ENCODE data around the gene UPF1.

The UPF1 gene

DNA sequence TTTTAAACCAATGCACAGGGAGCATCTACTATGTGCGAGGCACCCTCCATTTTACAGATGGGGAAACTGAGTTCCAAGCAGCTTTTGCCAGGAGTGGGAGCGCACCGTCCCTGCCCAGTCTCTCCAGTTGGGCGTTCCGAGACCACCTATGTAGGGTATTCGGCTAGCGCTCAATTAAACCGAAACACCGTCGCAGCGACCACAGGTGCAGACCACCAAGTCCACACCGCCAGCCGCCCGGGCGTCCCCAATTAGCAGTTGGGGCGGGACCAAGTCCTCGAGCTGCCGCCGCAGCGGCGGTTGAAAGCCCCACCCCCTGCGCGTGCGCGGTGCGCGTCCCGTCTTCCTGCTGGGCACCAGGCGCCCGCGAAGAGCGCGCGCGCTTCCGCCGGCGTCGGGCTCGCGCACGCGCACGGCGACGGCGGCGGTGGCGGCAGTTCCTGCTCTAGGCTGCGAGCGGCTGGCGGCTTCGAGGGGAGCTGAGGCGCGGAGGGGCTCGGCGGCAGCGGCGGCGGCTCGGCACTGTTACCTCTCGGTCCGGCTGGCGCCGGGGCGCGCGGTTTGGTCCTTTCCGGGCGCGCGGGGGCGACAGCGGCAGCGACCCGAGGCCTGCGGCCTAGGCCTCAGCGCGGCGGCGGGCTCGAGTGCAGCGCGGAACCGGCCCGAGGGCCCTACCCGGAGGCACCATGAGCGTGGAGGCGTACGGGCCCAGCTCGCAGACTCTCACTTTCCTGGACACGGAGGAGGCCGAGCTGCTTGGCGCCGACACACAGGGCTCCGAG is at the start of gene UPF1:
TSS of gene UPF1 (plus strand) at position 436 of the 782 bp plus-strand sequence. CDS start at position 687, 251 bp downstream.
- peak; percentile 92 to 93 for DNase-seq

DNA sequence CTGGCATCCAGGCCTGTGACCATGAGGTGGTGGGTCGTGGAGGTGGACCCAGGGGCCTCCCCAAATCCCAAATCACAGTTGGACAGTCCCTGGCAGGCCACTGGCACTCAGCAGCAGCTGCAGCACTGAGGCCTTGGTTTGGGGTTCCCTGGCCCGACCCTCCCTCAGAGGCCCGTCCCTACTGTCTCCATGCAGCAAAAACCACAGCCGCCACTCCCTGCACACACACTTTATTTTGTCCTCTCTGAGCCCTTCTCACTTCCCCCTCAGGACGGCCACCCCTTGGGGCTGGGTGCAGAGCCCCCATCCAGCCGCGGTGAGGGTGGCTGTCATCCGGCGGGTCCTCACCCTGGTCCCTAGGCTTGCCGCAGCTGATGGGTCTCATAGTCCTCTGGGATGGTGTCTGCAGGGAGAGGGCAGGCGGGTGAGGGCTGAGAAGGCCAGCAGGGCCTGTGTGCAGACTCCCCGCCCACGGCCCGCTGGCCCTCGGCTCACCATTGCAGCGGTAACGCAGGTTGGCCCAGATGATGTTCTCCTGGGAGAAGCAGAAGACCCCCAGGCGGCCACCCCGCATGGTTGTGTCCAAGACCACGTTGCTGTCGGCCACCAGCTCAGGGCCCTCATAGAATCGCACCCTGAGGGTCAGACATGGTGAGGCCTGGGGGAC is 49.1 kb upstream of the UPF1 start:
- no peak for DNase-seq

DNA sequence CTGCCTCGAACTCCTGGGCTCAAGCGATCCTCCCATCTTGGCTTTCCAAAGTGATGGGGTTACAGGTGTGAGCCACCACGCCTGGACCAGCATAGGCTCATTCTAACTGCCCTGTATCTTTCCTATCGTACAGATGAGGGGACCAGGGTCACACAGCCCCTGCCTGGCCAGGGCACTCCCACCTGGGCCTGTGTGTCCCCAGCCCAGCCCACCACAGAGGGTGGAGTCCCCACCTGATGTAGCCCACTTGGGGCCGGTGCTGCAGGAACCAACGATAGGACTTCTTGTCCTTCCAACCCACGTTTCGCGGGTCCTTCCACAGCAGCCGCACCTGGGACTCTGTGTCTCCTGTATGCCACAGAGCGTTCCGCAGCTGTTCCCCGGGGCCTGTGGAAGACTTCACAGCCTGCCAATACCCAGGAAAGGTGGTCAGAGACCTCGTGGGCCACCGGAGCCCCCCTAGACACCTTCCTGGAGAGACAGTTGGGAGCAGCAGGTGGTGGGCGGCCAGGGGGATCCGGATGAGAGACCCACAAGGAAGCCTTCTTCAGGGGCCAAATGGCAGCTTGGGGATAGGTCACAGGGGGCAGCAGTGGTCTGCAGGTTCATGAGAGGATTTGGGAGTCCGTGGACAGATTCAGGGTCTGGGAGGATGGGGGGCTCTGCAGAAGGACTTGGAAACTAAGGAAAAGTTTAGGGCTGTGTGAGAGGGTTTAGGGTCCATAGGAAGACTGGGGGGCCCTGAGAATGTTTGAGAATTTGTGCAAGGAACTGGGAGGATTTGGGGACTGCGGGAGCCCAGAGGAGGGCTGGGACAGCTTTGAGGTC is 47.6 kb upstream of the UPF1 start:
- DNase-seq = no peak

DNA sequence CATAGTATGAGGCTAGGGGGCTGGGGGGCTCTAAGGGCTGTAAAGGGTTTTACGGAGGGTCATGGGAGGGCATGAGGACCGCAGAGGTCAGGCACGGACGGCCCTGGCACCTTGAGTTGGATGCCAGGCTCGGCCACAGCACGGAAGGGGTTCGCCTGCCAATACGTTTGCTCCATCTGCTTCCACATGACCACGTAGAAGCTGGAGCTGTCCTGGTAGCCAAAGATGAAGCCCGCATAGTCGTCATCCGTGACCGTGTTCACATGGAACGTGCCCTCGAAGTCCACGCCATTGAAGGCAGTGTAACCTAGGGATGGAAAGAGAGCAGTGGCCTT is 47.0 kb upstream of the UPF1 start:
- DNase-seq = no peak

DNA sequence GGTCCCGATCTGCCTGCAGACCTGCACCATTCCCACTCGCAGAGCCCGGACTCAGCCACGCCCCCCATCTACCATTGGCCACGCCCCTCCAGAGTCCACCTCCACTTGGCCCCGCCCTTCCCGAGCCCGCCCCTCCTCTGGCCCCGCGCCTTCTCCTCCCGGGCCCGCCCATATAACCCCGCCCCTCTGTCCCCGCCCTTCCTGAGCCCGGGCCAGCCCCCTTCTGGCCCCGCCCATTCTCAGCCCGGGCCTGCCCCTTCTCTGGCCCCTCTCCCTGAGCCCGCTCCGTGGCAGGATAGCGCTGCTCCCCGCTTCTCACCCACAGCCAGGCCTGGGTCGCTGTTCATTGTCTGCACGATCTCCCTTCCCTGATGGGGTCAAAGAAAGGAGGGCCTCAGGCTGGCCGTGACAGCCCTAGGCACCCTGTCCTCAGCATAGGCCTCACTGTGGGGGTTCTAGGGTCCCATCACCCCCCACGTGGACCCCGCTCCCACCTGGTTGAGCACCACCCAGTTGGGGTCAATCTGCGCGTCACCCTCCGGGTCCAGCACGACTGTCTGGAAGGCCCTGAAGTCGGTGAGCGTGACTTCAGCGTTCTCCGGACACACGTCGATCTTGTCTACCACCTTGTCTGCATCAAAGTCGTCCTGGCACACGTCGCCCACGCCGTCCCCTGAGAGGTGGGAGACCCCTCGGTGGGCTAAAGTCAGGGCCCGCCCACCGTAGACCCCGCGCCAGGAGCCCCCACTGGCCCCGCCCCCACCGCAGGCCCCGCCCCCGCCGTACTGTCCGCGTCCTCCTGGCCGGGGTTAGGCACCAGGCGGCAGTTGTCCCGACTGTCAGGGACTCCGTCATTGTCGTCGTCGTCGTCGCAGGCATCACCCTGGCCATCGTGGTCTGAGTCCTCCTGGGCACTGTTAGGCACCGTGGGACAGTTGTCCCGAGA is 46.3 kb upstream of the UPF1 start:
- peak; percentile 70 to 72 for DNase-seq

DNA sequence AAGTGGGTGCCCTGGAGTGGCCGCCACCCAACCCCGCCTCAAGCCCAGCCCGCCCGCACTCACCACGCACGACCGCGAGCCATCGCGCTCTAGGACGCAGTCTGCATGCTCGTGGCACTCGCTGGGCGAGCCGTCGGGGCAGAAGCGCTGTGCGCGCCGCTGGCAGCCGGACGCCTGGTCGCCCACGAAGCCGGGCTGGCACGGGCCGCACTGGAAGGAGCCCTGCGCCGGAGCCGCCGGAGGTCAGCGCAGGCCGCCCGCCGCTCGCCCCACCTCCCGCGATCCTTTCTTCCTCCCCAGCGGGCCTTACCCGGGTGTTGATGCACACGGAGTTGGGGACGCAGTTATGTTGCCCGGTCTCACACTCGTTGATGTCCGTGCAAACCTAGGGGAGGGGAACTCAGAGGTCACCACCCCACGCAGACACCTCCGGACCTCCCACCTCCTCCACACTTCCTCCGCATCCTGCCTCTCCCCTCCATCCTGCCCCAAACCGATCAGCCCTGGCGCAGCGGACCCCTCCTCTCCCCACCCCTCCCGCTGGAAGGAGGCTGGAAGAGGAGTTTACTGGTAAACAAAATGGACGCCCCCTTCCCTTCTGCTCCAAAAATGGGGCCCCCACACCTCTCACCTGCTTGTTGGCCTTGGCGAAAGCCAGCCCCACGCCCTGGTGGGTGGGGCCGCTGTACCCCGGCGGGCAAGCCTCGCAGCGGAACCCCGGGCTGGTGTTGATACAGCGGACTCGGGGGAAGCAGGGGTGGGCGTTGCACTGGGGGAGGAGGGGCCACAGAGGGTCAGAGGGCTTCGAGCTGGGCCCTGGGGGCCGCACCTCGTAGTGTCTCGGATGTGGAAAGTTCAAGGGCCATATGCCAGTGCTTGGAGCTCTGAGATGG is 43.0 kb upstream of the UPF1 start:
- no peak for DNase-seq

DNA sequence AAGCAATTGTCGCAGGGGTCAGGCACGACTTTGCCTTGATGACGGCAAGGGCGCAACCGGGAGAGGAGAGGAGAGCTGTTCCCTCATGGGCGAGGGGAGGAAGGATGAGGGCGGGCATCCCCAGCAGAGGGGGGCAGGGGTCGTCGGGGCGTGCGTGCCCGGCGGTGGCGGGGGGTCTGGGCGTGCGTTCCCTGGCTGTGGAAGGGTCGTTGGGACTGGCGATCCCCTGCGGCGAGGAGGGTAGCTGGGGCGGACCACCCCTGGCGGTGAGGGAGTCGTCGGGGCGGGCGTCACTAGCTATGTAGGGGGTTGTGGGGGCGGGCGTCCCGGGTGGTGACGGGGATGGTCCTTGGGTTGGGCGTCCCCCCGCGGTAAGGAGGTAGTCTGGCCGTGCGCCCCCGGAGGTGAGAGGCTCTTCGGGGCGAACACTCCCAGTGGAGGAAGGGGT is 42.3 kb upstream of the UPF1 start:
- no peak for DNase-seq

DNA sequence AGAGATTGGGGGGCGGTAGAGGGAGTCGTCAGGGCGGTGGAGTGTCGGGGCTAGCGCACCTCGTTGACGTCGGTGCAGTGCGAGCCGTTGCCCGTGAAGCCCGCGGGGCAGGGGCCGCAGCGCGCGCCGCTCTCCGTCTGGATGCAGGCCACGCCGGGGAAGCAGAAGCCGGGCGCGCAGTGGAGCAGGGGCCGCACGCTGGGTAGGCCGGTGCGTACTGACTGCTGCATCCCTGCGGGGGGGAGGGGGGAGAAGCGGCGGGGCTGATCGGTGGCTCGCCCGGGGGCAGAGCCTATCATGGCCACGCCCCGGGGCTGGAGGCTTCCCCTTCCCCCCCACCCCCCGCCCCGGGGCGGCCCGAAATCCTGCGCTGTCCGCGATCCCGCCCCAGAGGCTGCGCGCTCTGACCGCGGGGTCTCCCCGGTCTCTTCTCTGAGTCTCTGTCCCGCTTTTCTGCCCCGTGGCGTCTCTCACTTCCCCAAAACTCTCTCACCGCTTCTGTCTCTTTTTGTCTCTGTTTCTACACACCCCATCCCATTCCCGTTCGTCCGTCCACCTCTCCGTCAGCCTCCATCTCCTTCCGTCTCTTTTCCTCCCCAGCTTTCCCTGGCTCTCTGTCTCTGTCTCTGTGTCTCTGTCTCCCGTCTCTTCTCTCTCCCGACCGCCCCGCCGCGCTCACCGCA is 41.7 kb upstream of the UPF1 start:
- peak in 1 of 2 donors; percentile 34 for DNase-seq

DNA sequence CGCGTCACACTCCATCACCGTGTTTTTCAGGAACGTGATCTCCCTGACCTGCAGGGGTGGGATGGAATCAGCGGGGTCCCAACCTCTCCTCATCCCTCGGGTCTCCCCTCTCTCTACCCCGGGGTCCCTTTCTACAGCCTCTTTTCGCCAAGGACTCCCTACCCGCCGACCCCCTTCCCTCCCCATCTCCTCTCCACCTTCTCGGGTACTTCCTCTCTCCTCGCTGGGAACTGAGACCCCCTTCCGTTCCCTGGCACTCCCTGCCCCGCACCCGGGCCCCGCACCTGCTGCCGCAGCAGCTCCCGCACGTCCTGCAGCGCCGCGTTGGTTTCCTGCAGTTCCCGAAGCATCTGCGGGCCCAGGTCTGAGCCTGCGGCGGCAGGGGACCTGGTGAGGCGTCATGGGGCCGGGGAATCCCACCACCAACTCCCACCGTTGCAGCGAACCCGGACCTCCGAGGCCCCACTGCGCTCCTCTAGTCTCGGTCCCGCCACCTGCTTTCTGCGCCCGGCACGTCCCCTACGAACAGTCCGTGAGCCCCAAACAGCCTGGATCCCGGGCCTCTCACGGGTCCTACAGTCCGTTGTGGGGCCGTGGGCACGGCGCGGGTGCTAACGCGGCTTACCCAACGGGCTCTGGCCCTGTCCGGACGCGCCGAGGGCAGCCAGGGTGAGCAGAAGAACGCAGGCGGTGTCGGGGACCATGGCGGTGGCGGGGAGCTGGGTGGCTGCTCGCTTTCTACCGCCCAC is 41.0 kb upstream of the UPF1 start, which contains the start of gene COMP:
TSS of gene COMP (minus strand) at position 740 of the 749 bp plus-strand sequence. CDS start at position 704, 36 bp downstream.
- no peak for DNase-seq

DNA sequence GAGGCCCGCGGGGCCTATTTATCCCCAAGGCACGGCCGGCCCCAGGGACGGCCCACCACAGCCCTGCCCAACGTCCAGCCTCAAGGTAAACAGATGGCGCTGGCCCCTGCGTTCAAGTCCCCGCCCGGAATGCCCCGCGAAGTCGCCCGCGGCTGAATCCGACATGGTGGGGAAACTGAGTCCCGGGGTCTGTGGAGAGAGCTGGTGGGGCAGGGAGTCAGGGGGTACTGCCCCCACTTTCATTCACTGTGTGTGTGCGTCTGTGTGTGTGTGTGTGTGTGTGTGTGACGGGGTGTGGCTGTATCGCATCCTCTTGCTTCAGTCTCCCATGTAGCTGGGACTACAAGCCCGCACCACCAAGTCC is 40.5 kb upstream of the UPF1 start:
- no peak for DNase-seq

DNA sequence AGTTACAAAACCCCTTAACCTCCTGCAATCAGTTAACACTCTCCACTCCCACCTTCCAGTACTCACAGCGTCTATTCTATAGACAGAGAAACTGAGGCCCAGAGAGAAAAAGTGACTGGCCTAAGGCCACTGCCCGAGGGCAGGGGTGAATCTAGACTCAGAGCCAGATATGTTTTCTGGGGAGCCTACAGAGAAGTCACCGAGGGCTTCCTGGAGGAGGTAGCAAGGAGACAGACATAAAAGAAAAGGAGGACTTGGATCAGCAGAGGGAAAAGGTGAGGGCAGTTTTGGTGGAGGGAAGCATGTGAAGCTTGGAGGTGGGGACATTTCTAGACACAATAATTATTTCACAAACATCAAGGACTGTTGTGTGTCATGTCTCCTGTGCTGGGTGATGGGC is 39.1 kb upstream of the UPF1 start:
- no peak for DNase-seq

DNA sequence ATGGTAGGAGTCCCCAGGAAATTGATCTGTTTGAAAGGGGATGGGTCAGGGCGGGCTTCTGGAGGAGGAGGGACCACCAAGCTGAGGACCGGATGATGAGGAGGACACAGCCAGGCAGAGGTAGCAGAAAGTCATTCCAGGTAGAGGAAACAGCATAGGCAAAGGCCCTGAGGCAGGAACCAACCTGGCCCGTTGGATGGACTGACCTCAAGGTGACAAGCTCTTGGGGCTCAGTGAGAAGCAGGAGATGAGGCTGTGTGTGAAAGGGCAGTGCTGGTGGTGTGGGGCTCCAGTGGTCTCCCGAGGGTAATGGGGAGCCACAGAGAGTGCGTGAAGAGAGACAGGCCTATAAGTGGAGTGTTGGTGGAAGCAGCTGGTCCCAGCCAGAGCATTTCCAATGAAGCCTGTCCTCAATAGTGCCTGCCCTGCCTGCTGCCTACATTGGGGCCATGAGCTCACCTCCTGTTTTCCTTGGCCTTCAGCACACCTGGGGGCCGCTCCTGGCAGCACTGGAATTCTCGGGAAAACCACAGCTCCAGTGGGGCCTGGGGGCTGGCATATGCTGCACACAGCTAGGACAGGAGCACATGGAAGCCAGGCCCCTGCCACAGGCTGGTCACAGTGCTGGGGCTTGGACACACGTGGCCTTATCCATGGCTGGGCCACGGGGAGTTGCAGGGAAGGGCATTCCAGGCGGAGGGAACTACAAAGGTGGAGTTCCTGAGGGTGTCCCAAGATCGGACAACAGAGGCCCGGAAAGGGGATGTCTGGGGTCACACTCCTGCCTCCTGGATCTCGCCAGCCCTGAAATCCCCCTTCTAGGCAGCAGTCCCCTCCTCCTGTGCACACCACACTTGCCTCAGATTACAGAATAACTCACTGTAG is 38.4 kb upstream of the UPF1 start:
- DNase-seq = no peak

DNA sequence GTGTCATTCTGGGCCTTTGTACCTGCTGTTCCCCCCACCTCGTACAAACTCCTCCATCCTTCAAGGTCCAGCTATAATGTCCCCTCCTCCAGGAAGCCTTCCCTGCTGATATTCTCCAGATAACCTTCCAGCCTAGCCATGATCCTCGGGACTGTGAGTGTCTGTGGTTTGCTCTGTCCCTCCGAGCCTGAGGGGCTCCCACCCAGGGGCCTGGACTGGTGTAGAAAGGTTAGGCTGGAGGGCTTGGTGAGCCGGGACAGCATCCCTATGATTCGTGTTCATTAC is 37.8 kb upstream of the UPF1 start:
- no peak for DNase-seq

DNA sequence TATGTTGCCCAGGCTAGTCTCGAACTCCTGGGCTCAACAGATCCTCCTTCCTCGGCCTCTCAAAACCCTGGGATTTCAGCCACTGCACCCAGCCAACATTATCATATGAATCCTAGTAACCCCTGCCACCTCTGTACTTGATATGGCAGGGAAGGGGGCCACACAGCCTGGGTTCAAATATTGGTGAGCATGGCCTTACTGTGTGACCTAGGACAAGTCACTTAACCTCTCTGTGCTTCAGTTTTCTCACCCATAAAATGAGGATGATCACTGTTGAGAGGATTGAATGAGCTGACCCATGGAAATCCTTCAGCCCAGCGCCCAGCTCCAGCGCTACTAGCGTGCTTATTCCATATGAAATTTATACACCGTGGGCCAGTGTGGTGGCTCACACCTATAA is 37.1 kb upstream of the UPF1 start:
- DNase-seq = no peak

DNA sequence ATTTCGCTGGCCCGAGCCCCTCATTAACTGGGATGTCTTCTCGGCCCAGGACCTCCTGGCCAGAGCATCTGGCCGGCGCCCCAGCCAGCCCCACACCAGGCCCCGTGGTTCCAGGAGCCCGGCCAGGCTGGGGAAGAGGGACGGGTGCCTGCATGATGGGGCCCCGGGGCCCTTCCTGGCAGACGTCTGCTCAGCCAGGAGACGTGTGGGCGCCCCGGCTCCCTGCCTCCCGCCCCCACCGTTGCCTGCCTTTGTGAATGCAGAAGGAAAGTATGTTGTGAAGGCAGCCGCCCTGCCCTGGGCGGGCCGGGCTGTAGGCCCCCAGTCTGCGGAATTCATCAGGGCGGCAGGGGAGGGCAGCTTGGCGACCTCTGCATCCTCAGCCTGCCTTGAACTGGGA is 36.2 kb upstream of the UPF1 start:
- DNase-seq = no peak

DNA sequence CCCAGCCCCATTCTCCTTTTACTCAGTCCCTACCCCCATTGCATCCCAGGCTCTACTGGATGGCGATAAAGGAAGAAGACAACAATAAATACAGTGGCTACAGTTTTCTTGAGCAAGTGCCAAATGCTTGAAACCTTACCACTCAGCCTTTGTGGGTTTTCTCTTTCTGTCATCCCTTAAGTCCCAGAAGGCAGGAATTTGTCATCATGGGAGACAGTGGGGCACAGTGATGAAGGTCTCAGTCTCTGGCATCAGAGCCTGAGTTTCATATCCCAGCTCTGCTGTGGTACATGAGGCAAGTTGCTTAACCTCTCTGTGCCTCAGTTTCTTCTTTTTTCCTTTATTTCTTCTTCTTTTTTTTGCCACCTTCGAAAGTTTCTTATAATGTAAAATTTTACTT is 35.5 kb upstream of the UPF1 start:
- DNase-seq = no peak

DNA sequence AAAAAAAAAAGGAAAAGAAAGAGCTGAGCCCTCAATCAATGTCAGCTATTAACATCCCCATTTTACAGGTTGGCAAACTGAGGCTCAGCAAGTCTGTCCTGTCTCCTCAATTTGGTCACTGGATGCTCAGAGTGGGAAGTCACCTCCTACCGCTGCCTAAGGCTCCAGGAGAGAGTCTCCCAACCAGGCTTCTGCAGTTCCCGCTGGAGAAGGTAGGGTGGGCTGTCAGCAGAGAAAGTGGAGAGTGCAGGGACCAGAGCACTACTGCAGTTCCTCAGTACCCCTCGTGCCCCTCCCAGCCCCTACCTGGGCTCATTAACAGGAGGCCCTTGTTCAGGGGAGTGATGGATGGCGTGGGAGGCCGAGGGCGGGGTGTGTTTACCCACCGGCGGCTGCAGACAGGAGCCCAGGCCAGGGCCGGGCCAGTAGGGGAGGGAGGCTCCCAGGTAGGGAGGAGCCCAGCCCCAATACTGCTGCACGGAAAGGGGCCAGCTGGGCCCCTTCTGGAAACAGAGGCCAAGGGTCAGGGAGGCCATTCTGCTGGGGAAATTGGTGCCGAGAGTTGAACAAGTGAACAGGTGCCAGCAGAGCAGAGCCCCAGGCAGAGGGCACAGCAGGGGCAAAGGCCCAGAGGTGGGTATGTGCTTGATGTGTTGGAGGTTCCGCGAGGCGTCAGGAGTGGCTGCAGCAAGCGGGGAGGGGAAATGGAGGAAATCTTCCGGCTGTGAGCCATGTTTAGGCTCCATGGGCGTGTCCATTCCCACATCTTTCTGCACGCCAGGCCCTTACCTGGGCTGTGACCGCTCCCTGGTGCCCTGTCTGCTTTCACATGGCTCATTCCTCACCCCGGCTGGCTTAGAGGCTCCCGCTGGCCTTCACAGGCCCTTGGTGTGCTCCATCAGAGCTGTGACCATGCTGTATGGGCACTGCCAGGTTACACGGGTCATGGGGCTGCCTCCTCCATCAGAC is 33.1 kb upstream of the UPF1 start:
- no peak for DNase-seq

DNA sequence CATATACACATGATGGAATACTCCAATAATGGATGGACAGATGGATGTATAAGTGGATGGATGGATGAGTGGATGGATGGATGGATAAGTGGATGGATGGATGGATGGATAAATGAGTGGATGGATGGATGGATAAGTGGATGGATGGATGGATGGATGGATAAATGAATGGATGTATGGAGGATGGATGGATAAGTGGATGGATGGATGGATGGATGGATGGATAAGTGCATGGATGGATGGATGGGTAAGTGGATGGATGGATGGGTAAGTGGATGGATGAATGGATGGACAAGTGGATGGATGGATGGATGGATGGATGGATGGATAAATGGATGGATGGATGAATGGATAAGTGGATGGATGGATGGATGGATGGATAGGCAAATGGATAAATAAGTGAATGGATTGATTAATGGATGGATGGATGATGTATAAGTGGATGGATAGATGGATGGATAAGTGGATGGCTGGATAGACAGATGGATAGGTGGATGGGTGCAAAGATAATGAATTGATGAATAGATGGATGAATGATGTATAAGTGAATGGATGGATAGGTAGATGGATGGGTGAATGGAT is 32.3 kb upstream of the UPF1 start:
- no peak for DNase-seq

All from stimulated activated CD4-positive, alpha-beta T cell treated with anti-CD3 and anti-CD28 coated beads, Interleukin-2, amount 100 ng/mL, for 48 hours (primary cell).